Panc1 (cell line): ENCODE results near the gene H1-8. TPM values are rescaled to one million over a fixed set of nuclear protein-coding genes. Genes with fewer than 3 reads are reported as not detected.

Source experiments
- ATAC-seq: fragments of 200-7000 bp; cut with Tn5 transposase; 2 replicates; pipeline ENCODE4 v1.9.1; 2020; ENCODE audit warnings: mild to moderate bottlenecking, moderate library complexity
- BruUV-seq: library from RNA; stranded (reverse); fragments of 400-500 nt; replicated peaks from 2 replicates; lab custom pipeline; 2021; lab: Mats Ljungman, UMichigan
- CTCF ChIA-PET: fragments of 300-600 bp; sonication (Branson Sonifier 250); formaldehyde crosslinking; loops from one replicate; lab custom pipeline; 2022; ENCODE audit warnings: antibody characterized with exemption; lab: Charles Lee
- POLR2A ChIA-PET: fragments of 300-600 bp; sonication (Branson Sonifier 250); formaldehyde crosslinking; loops from one replicate; lab custom pipeline; 2022; ENCODE audit warnings: antibody characterized with exemption; lab: Charles Lee
- DNase-seq: peaks from one replicate; pipeline ENCODE4 v3.0.0-alpha.2; 2010; ENCODE audit warnings: low read depth, low spot score
- H3K27ac ChIP-seq: 2 replicates; pipeline ENCODE4 v1.5.1; 2011; ENCODE audit warnings: mild to moderate bottlenecking, low read length, inconsistent platforms
- H3K27me3 ChIP-seq: fragments of 200-500 bp; sonication (Bioruptor generic); 2 replicates; pipeline ENCODE4 v1.6.0; 2014; ENCODE audit warnings: low read length, inconsistent platforms; ENCODE audit not compliant: control insufficient read depth, insufficient read depth
- H3K36me3 ChIP-seq: fragments of 200-500 bp; sonication (Bioruptor generic); 2 replicates; pipeline ENCODE4 v1.5.1; 2014; ENCODE audit warnings: inconsistent platforms, mild to moderate bottlenecking, low read length, moderate library complexity; ENCODE audit not compliant: control insufficient read depth, insufficient read depth
- H3K4me1 ChIP-seq: 2 replicates; pipeline ENCODE4 v1.5.1; 2011; ENCODE audit warnings: inconsistent platforms, mild to moderate bottlenecking, low read length, moderate library complexity; ENCODE audit not compliant: control insufficient read depth, insufficient read depth
- H3K4me3 ChIP-seq, 2 experiments: 2 replicates each; pipeline ENCODE4 v1.5.1; 2011 to 2012; ENCODE audit warnings: low read depth in 2 of 2, low read length in 2 of 2, mild to moderate bottlenecking in 2 of 2, inconsistent platforms in 1 of 2, moderate library complexity in 1 of 2
- H3K9me3 ChIP-seq: fragments of 200-500 bp; sonication (Bioruptor generic); 2 replicates; pipeline ENCODE4 v1.5.1; 2014; ENCODE audit warnings: low read depth, mild to moderate bottlenecking, inconsistent platforms, low read length, moderate library complexity; ENCODE audit not compliant: control insufficient read depth, insufficient read depth
- CTCF ChIP-seq: fragments of 450-650 bp; IDR thresholded peaks from 2 replicates; pipeline ENCODE4 v1.5.1; 2017; ENCODE audit warnings: mild to moderate bottlenecking
- POLR2AphosphoS5 ChIP-seq: IDR thresholded peaks from 2 replicates; pipeline ENCODE4 v1.6.1; 2012; ENCODE audit warnings: mild to moderate bottlenecking, low read depth, low read length, moderate library complexity
- REST ChIP-seq, 2 experiments: IDR thresholded peaks; 2 replicates each; pipeline ENCODE4 v1.6.1; 2011 to 2012; ENCODE audit warnings: low read depth in 2 of 2, control low read depth in 1 of 2, low read length in 1 of 2, mild to moderate bottlenecking in 1 of 2, moderate library complexity in 1 of 2; ENCODE audit not compliant: insufficient read depth in 1 of 2
- SIN3A ChIP-seq: IDR thresholded peaks from 2 replicates; pipeline ENCODE4 v1.6.1; 2012; ENCODE audit warnings: low read depth, mild to moderate bottlenecking, low read length, moderate library complexity, borderline replicate concordance; ENCODE audit not compliant: insufficient read depth
- TCF7L2 ChIP-seq: IDR thresholded peaks from 2 replicates; pipeline ENCODE4 v1.6.1; 2011; ENCODE audit warnings: mild to moderate bottlenecking, low read depth, low read length, inconsistent platforms
- in situ Hi-C: cut with HindIII; loops from 2 replicates; pipeline ENCODE4 v1.10.0; 2016; ENCODE audit warnings: low sequenced_read_pairs, low pct_unique_long_range_greater_than_20kb
- intact Hi-C: fragments of 100-400 bp; cut with micrococcal nuclease; formaldehyde crosslinking; loops from one replicate; pipeline ENCODE4 v1.10.0; 2022; ENCODE audit not compliant: unreplicated experiment
- total RNA-seq: library from RNA; stranded (reverse); gene quantifications from one replicate; pipeline ENCODE4 v1.2.1, GENCODE V29; 2021; ENCODE audit not compliant: unreplicated experiment

H1-8 gene
- total RNA-seq, 1 experiment from 2014 or later = not detected

GRCh38 chr3:129526121-129526900 lies 16.7 kb upstream of the H1-8 start:
- in situ Hi-C loops (no loop called here), intact Hi-C loops (no loop called here)
- no peak for TF ChIP-seq SIN3A
- TF ChIP-seq POLR2AphosphoS5 = no peak
- no peak for TF ChIP-seq CTCF
- TF ChIP-seq TCF7L2 = no peak
- no peak for TF ChIP-seq REST (IDR thresholded peaks at IDR 0.05; ENCODE audit: insufficient read depth in 1 of 2, low read depth in 2 of 2, low read length in 1 of 2)
- no peak overlapping the region for H3K4me3 ChIP-seq
- ChIA-PET POLR2A (interaction anchor here (0.6 kb wide), 1 partner anchor 98 kb away, joined by 3 read pairs; the partner anchor contains the start of gene EFCAB12), CTCF (no interaction called here)
- DNase-seq (no peak), ATAC-seq (no peak)
- H3K9me3 ChIP-seq = no peaks in the 10 kb centered on the region
- no peaks in the 10 kb centered on the region for H3K36me3 ChIP-seq
- no peak overlapping the region for H3K27ac ChIP-seq
- H3K4me1 ChIP-seq = no peaks in the 10 kb centered on the region
- no TSS peak for BruUV-seq
- H3K27me3 ChIP-seq = no peaks in the 10 kb centered on the region

GRCh38 chr3:129527262-129527661 lies 15.7 kb upstream of the H1-8 start:
- in situ Hi-C loops = no loop called here

More at GRCh38 chr3:129527262-129527661, 15.7 kb upstream of the H1-8 start:
- TF ChIP-seq POLR2AphosphoS5 (no peak), REST (IDR thresholded peaks at IDR 0.05; ENCODE audit: insufficient read depth in 1 of 2, low read depth in 2 of 2, low read length in 1 of 2) (no peak), SIN3A (no peak)
- ATAC-seq (no peak), DNase-seq (no peak)
- intact Hi-C loops = no loop called here
- Histone ChIP-seq H3K9me3 (no peaks in the 10 kb centered on the region), H3K4me3 (no peak overlapping the region), H3K36me3 (no peaks in the 10 kb centered on the region), H3K27me3 (no peaks in the 10 kb centered on the region), H3K4me1 (no peaks in the 10 kb centered on the region), H3K27ac (no peak overlapping the region)
- no TSS peak for BruUV-seq
- POLR2A ChIA-PET = interaction anchor here (0.6 kb wide), 1 partner anchor 99 kb away, joined by 3 read pairs; the partner anchor contains the start of gene EFCAB12
- CTCF ChIA-PET = no interaction called here
